A673 (cell line): ENCODE data around the gene FBXO9. TPM values are rescaled to one million over a fixed set of nuclear protein-coding genes. Genes with fewer than 3 reads are reported as not detected.

Experiments used
- BruUV-seq: library from RNA; stranded (reverse); fragments of 400-500 nt; replicated peaks from 2 replicates; lab custom pipeline; 2021; lab: Mats Ljungman, UMichigan
- CTCF ChIA-PET: fragments of 300-600 bp; sonication (Branson Sonifier 250); formaldehyde crosslinking; loops from one replicate; lab custom pipeline; 2022; ENCODE audit warnings: antibody characterized with exemption; lab: Charles Lee
- POLR2A ChIA-PET: fragments of 300-600 bp; sonication (Branson Sonifier 250); formaldehyde crosslinking; loops from one replicate; lab custom pipeline; 2022; ENCODE audit warnings: antibody characterized with exemption; ENCODE audit not compliant: low non-redundant PET; lab: Charles Lee
- DNase-seq: peaks from one replicate; pipeline ENCODE4 v3.0.0-alpha.2; 2015; ENCODE audit warnings: low spot score
- H3K27ac ChIP-seq: fragments of 200-600 bp; sonication (generic); 2 replicates; pipeline ENCODE4 v1.5.1; 2016; ENCODE audit warnings: mixed run types, low read depth, mild to moderate bottlenecking, mixed read lengths, antibody characterized with exemption, low read length; ENCODE audit not compliant: poor library complexity, severe bottlenecking
- H3K27me3 ChIP-seq: fragments of 200-600 bp; sonication (generic); replicated peaks from 2 replicates; pipeline ENCODE4 v1.6.1; 2017; ENCODE audit warnings: mixed run types, low read depth, mild to moderate bottlenecking, mixed read lengths, antibody characterized with exemption, low read length; ENCODE audit not compliant: insufficient read depth, poor library complexity
- H3K36me3 ChIP-seq: fragments of 200-600 bp; sonication (generic); 2 replicates; pipeline ENCODE4 v1.6.1; 2016; ENCODE audit warnings: mixed run types, mild to moderate bottlenecking, mixed read lengths, antibody characterized with exemption, low read length; ENCODE audit not compliant: insufficient read depth, poor library complexity, severe bottlenecking
- H3K4me1 ChIP-seq: fragments of 200-600 bp; sonication (generic); 2 replicates; pipeline ENCODE4 v1.6.1; 2017; ENCODE audit warnings: mixed run types, mild to moderate bottlenecking, mixed read lengths, antibody characterized with exemption, low read length; ENCODE audit not compliant: insufficient read depth, poor library complexity, severe bottlenecking
- H3K4me3 ChIP-seq: fragments of 200-600 bp; sonication (generic); 2 replicates; pipeline ENCODE4 v1.5.1; 2016; ENCODE audit warnings: low read depth, mixed run types, mild to moderate bottlenecking, mixed read lengths, low read length; ENCODE audit not compliant: poor library complexity, severe bottlenecking
- H3K9me3 ChIP-seq: fragments of 200-600 bp; sonication (generic); 2 replicates; pipeline ENCODE4 v1.6.1; 2016; ENCODE audit warnings: mixed run types, low read depth, mild to moderate bottlenecking, mixed read lengths, antibody characterized with exemption, low read length; ENCODE audit not compliant: poor library complexity, severe bottlenecking
- CTCF ChIP-seq: fragments of 300-800, 200-600 bp; sonication (generic); conservative IDR thresholded peaks from 2 replicates; pipeline ENCODE4 v1.5.1; 2017; ENCODE audit warnings: low read depth, mild to moderate bottlenecking, antibody characterized with exemption, low read length, moderate library complexity, mixed read lengths
- EZH2 ChIP-seq: fragments of 200-600 bp; sonication (generic); IDR thresholded peaks from 2 replicates; pipeline ENCODE4 v1.6.1; 2017; ENCODE audit warnings: borderline replicate concordance, low read depth, mild to moderate bottlenecking, mixed read lengths, antibody characterized with exemption, low read length; ENCODE audit not compliant: poor library complexity, severe bottlenecking
- intact Hi-C: fragments of 100-400 bp; cut with micrococcal nuclease; formaldehyde crosslinking; loops from one replicate; pipeline ENCODE4 v1.10.0; 2022; ENCODE audit not compliant: unreplicated experiment
- total RNA-seq: library from RNA; stranded (reverse); gene quantifications from 2 replicates; pipeline ENCODE4 v1.2.3, GENCODE V29; 2021

FBXO9 gene
- total RNA-seq, 1 experiment from 2014 or later = 76.7 TPM

- ChIA-PET CTCF (no interaction called here), POLR2A (no interaction called here)
- BruUV-seq = no TSS peak
- H3K27me3 ChIP-seq = no peaks in the 10 kb centered on the region
- no peak for DNase-seq
- TF ChIP-seq CTCF = no peak
- TF ChIP-seq EZH2 = no peak
- no peaks in the 10 kb centered on the region for H3K9me3 ChIP-seq
- H3K27ac ChIP-seq = no peak overlapping the region
- no peaks in the 10 kb centered on the region for H3K36me3 ChIP-seq
- intact Hi-C loops = no loop called here
- H3K4me1 ChIP-seq = peaks cover 8% of the 10 kb centered on the region
- no peak overlapping the region for H3K4me3 ChIP-seq
Observed at GRCh38 chr6:53058388-53059195, 6.6 kb upstream of the FBXO9 start.

GRCh38 chr6:53059648-53060589 lies 5.3 kb upstream of the FBXO9 start:
- no TSS peak for BruUV-seq
- POLR2A ChIA-PET = no interaction called here

More at GRCh38 chr6:53059648-53060589, 5.3 kb upstream of the FBXO9 start:
- H3K27ac ChIP-seq = peak overlapping the region; percentile 91
- no peaks in the 10 kb centered on the region for H3K36me3 ChIP-seq
- H3K9me3 ChIP-seq = no peaks in the 10 kb centered on the region
- peak overlapping the region; percentile 91 for H3K4me3 ChIP-seq
- H3K27me3 ChIP-seq = no peaks in the 10 kb centered on the region
- peak; percentile 21 for DNase-seq
- CTCF ChIA-PET = no interaction called here
- TF ChIP-seq EZH2 (no peak), CTCF (no peak)
- intact Hi-C loops = no loop called here
- H3K4me1 ChIP-seq = peaks cover 8% of the 10 kb centered on the region
